HepG2 (cell line): ENCODE data around the gene CLDN4. TPM values are rescaled to one million over a fixed set of nuclear protein-coding genes. Genes with fewer than 3 reads are reported as not detected.

ENCODE experiments used
- AFF4 ChIP-seq: sonication (generic); formaldehyde crosslinking; IDR thresholded peaks from 2 replicates; pipeline ENCODE4 v1.4.0; 2020; ENCODE audit warnings: missing genetic modification reagents
- CC2D1A ChIP-seq: sonication (generic); formaldehyde crosslinking; IDR thresholded peaks from 2 replicates; pipeline ENCODE4 v1.8.1; 2023; ENCODE audit warnings: mild to moderate bottlenecking, missing genetic modification reagents
- GMEB2 ChIP-seq: IDR thresholded peaks from 2 replicates; pipeline ENCODE4 v1.6.1; 2016; ENCODE audit warnings: missing biosample characterization, missing genetic modification reagents, low read depth
- HNRNPUL1 ChIP-seq: fragments of 200-400 bp; formaldehyde crosslinking; IDR thresholded peaks from 2 replicates; pipeline ENCODE4 v1.6.1; 2017; ENCODE audit warnings: low read depth, mild to moderate bottlenecking, low read length, moderate library complexity
- IKZF1 ChIP-seq: fragments of 450-650 bp; IDR thresholded peaks from 2 replicates; pipeline ENCODE4 v1.7.1; 2016
- NCOR1 ChIP-seq: fragments of 200-600 bp; sonication (generic); IDR thresholded peaks from 2 replicates; pipeline ENCODE4 v1.7.0; 2017; ENCODE audit warnings: antibody characterized with exemption, low read length, borderline replicate concordance
- NFKBIZ ChIP-seq: IDR thresholded peaks from 2 replicates; pipeline ENCODE4 v1.6.1; 2018; ENCODE audit warnings: missing genetic modification reagents, missing compliant biosample characterization
- PAF1 ChIP-seq: IDR thresholded peaks from 2 replicates; pipeline ENCODE4 v1.6.1; 2016; ENCODE audit warnings: missing genetic modification reagents, missing compliant biosample characterization
- SKI ChIP-seq: fragments of 450-650 bp; IDR thresholded peaks from one replicate; pipeline ENCODE4 v1.6.1; 2018; ENCODE audit warnings: mild to moderate bottlenecking; ENCODE audit not compliant: partially characterized antibody
- SPEN ChIP-seq: sonication (generic); formaldehyde crosslinking; IDR thresholded peaks from 2 replicates; pipeline ENCODE4 v1.5.1; 2020; ENCODE audit warnings: low read depth, mild to moderate bottlenecking, missing genetic modification reagents
- ZNF253 ChIP-seq: sonication (generic); formaldehyde crosslinking; IDR thresholded peaks from 2 replicates; pipeline ENCODE4 v1.8.0; 2022; ENCODE audit warnings: mild to moderate bottlenecking, missing genetic modification reagents, borderline replicate concordance
- ZNF562 ChIP-seq: sonication (generic); formaldehyde crosslinking; IDR thresholded peaks from 2 replicates; pipeline ENCODE4 v1.8.0; 2022; ENCODE audit warnings: missing genetic modification reagents, borderline replicate concordance
- ZNF589 ChIP-seq: sonication (generic); formaldehyde crosslinking; conservative IDR thresholded peaks from 2 replicates; pipeline ENCODE4 v1.8.0; 2022; ENCODE audit warnings: mild to moderate bottlenecking, moderate library complexity, missing genetic modification reagents
- polyA plus RNA-seq, 8 experiments: library from polyadenylated mRNA; depleted of rRNA in 3 of 8; stranded (reverse) in 7 of 8; unstranded in 1 of 8; fragments of >200 nt; fragmentation: Illumina TruSeq in 4 of 8; extraction: Trizol in 4 of 8; gene quantifications; 2 replicates each; pipeline versions ENCODE4 v1.2.1 to v1.2.3, GENCODE V29; 2011 to 2016; ENCODE audit warnings: low read depth in 4 of 8, missing spikeins in 1 of 8, mixed read lengths in 1 of 8; ENCODE audit not compliant: insufficient read depth in 1 of 8
- total RNA-seq, 5 experiments: library from RNA; depleted of rRNA; stranded (reverse); fragments of >200 nt; fragmentation: Illumina TruSeq; extraction: Trizol; gene quantifications; 2 replicates each; pipeline ENCODE4 v1.2.3, GENCODE V29; 2016; ENCODE audit warnings: low read depth in 1 of 5
- TF ChIP-seq, protein P1 (sequence below): IDR thresholded peaks from 2 replicates; pipeline ENCODE4 v1.6.1; 2012; ENCODE audit warnings: low read length, improper control_type of control experiment
- TF ChIP-seq, protein P2 (sequence below): IDR thresholded peaks from 2 replicates; pipeline ENCODE4 v1.6.1; 2016; ENCODE audit warnings: low read depth, borderline replicate concordance
- TF ChIP-seq, protein P3 (sequence below): sonication (generic); formaldehyde crosslinking; IDR thresholded peaks from 2 replicates; pipeline ENCODE4 v1.5.1; 2020; ENCODE audit warnings: mild to moderate bottlenecking, missing genetic modification reagents

CLDN4 gene
- total and polyA plus RNA-seq, 2 of the 13 experiments (the other 11 are each of a cell fraction or from before 2014, with no cell fraction given) = 28.2 to 35.7 TPM

- TF ChIP-seq, protein P1, sequence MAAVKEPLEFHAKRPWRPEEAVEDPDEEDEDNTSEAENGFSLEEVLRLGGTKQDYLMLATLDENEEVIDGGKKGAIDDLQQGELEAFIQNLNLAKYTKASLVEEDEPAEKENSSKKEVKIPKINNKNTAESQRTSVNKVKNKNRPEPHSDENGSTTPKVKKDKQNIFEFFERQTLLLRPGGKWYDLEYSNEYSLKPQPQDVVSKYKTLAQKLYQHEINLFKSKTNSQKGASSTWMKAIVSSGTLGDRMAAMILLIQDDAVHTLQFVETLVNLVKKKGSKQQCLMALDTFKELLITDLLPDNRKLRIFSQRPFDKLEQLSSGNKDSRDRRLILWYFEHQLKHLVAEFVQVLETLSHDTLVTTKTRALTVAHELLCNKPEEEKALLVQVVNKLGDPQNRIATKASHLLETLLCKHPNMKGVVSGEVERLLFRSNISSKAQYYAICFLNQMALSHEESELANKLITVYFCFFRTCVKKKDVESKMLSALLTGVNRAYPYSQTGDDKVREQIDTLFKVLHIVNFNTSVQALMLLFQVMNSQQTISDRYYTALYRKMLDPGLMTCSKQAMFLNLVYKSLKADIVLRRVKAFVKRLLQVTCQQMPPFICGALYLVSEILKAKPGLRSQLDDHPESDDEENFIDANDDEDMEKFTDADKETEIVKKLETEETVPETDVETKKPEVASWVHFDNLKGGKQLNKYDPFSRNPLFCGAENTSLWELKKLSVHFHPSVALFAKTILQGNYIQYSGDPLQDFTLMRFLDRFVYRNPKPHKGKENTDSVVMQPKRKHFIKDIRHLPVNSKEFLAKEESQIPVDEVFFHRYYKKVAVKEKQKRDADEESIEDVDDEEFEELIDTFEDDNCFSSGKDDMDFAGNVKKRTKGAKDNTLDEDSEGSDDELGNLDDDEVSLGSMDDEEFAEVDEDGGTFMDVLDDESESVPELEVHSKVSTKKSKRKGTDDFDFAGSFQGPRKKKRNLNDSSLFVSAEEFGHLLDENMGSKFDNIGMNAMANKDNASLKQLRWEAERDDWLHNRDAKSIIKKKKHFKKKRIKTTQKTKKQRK = no peak
- TF ChIP-seq CC2D1A (no peak), ZNF562 (CRISPR knock-in tag) (no peak), SKI (no peak), GMEB2 (CRISPR knock-in tag) (no peak), ZNF253 (CRISPR knock-in tag) (peak; percentile 42; the same call in 1 of the 2 replicates), NFKBIZ (0 out of 2 replicates have a peak, but pooled peaks have one; percentile 52), IKZF1 (no peak), SPEN (CRISPR knock-in tag) (no peak), HNRNPUL1 (no peak), AFF4 (no peak; the same call in none of the 2 replicates), ZNF589 (peak; percentile 62; the same call in 1 of the 2 replicates), NCOR1 (no peak), PAF1 (CRISPR knock-in tag) (no peak)
- TF ChIP-seq, protein P2, sequence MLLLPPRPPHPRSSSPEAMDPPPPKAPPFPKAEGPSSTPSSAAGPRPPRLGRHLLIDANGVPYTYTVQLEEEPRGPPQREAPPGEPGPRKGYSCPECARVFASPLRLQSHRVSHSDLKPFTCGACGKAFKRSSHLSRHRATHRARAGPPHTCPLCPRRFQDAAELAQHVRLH = no peak
- TF ChIP-seq, protein P3, sequence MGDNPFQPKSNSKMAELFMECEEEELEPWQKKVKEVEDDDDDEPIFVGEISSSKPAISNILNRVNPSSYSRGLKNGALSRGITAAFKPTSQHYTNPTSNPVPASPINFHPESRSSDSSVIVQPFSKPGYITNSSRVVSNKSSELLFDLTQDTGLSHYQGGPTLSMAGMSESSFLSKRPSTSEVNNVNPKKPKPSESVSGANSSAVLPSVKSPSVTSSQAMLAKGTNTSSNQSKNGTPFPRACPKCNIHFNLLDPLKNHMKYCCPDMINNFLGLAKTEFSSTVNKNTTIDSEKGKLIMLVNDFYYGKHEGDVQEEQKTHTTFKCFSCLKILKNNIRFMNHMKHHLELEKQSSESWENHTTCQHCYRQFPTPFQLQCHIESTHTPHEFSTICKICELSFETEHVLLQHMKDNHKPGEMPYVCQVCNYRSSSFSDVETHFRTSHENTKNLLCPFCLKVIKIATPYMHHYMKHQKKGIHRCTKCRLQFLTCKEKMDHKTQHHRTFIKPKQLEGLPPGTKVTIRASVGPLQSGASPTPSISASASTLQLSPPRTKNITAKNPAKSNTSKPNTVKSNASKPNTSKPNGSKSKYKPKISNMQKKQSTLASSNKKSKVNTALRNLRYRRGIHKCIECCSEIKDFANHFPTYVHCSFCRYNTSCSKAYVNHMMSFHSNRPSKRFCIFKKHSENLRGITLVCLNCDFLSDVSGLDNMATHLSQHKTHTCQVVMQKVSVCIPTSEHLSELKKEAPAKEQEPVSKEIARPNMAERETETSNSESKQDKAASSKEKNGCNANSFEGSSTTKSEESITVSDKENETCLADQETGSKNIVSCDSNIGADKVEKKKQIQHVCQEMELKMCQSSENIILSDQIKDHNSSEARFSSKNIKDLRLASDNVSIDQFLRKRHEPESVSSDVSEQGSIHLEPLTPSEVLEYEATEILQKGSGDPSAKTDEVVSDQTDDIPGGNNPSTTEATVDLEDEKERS (CRISPR knock-in tag) = no peak
Observed at GRCh38 chr7:73830681-73831583, at the start of gene CLDN4 (continued).
